ENCODE data around the gene CROT. TPM values are rescaled to one million over a fixed set of nuclear protein-coding genes. Genes with fewer than 3 reads are reported as not detected.

The CROT gene, protein sequence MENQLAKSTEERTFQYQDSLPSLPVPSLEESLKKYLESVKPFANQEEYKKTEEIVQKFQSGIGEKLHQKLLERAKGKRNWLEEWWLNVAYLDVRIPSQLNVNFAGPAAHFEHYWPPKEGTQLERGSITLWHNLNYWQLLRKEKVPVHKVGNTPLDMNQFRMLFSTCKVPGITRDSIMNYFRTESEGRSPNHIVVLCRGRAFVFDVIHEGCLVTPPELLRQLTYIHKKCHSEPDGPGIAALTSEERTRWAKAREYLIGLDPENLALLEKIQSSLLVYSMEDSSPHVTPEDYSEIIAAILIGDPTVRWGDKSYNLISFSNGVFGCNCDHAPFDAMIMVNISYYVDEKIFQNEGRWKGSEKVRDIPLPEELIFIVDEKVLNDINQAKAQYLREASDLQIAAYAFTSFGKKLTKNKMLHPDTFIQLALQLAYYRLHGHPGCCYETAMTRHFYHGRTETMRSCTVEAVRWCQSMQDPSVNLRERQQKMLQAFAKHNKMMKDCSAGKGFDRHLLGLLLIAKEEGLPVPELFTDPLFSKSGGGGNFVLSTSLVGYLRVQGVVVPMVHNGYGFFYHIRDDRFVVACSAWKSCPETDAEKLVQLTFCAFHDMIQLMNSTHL
- total RNA-seq: 13.4 and 14.9 TPM in 2 replicates

DNA sequence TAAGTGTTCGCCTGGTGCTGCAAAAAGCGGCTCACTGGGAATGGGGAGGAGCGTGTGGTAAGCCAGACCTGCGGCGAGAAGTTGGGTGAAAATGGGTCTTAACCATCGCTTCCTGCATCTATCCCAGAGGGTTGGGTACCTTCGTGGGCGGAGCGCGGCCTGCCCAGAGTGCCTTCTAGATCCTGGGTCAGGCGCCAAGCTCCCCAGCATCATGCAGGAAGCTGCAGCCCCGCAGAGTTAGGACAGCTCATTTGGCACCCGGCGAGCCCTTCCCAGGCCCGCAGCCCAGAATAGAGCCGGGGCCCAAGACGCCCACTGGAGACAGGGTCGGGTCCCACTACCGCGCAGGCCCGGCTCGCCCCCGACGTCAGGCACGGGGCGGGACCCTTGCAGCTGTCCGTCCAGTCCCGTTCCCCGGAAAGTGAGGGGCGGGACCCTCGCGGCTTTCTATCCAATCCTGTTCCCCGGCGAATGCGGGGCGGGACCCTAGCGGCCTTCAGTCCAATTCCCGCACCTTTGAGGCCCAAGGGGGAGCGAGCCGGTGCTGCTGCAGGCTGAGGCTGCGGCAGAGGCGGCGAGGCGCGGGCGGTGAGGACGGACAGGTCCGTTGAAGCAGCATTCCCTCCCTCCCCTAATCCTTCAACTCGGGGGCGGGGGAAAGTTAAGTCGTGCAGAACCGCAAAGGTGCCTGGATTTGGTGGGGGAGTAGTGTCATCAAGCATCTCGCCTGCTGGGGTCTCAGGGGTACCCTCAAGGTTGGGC is at the start of gene CROT:
TSS of gene CROT (plus strand) at position 499 of the 762 bp plus-strand sequence. CDS start 3,405 bp downstream, outside the sequence.

Other genes with a start within 250 kb of the CROT start
- gene DMTF1, start 193.2 kb upstream of the CROT start, total RNA-seq: 78.6 and 80.7 TPM in 2 replicates
- 26.4 and 30.4 TPM in 2 replicates for gene TMEM243, start 125.9 kb upstream of the CROT start, total RNA-seq
- 0.99 and 1.1 TPM in 2 replicates for gene ABCB4, start 130.0 kb downstream of the CROT start, total RNA-seq